ENCODE data around the gene B4GALT4.

DNA sequence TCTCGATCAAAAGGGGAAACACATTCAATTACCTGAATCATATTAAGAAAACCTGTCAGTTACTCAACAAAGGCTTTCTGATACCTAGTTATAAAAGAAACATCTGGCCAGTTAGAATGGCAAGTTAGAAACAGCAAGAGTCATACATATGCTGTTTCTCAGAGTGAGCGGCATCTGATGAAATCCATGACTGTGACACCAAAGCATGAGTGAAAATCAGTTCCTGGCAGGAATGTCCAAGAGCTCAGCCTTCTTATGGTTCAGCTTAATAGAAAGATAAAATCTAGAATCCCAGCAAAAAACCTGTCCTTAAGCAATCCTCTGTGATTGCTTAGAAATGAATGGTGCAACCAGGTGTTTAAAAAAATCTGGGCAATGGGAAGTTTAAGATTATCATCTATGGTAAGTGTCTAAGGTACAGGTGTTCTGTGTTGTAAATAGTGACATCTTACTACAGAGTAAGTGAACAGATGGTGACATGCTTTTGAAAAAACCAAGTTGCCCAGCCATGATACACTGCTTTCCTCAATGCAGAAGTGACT lies 18.8 kb downstream of the B4GALT4 start:
- TF ChIP-seq GATA3 (IDR thresholded peaks at IDR 0.05; ENCODE audit: low read depth, low read length): no peak
- TF ChIP-seq GATA2 (IDR thresholded peaks at IDR 0.05; ENCODE audit: low read depth, low read length): no peak

All from SH-SY5Y (cell line).